Keratinocyte (primary cell): Measurements from ENCODE around the gene GPC4. TPM values are rescaled to one million over a fixed set of nuclear protein-coding genes. Genes with fewer than 3 reads are reported as not detected.

Experiments used
- DNase-seq: peaks from one replicate; pipeline ENCODE4 v3.0.0-alpha.2; 2011; ENCODE audit warnings: low read depth, missing footprints, low spot score
- FAIRE-seq: peaks from 2 replicates; lab custom pipeline; 2011; peaks lifted over from hg19 to GRCh38; lab: Jason Lieb, UNC
- H2AFZ ChIP-seq: 2 replicates; pipeline ENCODE4 v1.6.0; 2012; ENCODE audit warnings: low read length, control low read depth, inconsistent platforms; ENCODE audit not compliant: control insufficient read depth
- H3K27ac ChIP-seq: 2 replicates; pipeline ENCODE4 v1.5.1; 2011; ENCODE audit warnings: low read length; ENCODE audit not compliant: control insufficient read depth, insufficient read depth
- H3K27me3 ChIP-seq: 3 replicates; pipeline ENCODE4 v1.6.0; 2011; ENCODE audit warnings: low read length; ENCODE audit not compliant: control insufficient read depth, insufficient read depth; ENCODE audit errors: extremely low read depth
- H3K36me3 ChIP-seq, 2 experiments: 2 replicates in 1 of 2; 3 replicates in 1 of 2; pipeline ENCODE4 v1.5.1; 2011; ENCODE audit warnings: low read length in 2 of 2, mild to moderate bottlenecking in 1 of 2; ENCODE audit not compliant: control insufficient read depth in 2 of 2, insufficient read depth in 2 of 2; ENCODE audit errors: extremely low read depth in 1 of 2
- H3K4me1 ChIP-seq: 3 replicates; pipeline ENCODE4 v1.5.1; 2011; ENCODE audit warnings: low read length; ENCODE audit not compliant: control insufficient read depth, insufficient read depth; ENCODE audit errors: extremely low read depth
- H3K4me2 ChIP-seq: 3 replicates; pipeline ENCODE4 v1.6.0; 2011; ENCODE audit warnings: low read depth, low read length; ENCODE audit not compliant: control insufficient read depth, insufficient read depth; ENCODE audit errors: extremely low read depth
- H3K4me3 ChIP-seq, 3 experiments: fragments of 200-600 bp in 1 of 3; sonication (generic) in 1 of 3; 2 replicates in 2 of 3; 3 replicates in 1 of 3; pipeline ENCODE4 v1.5.1; 2011 to 2016; ENCODE audit warnings: low read length in 3 of 3, mild to moderate bottlenecking in 3 of 3, control low read depth in 2 of 3, inconsistent platforms in 1 of 3, low read depth in 1 of 3, mixed read lengths in 1 of 3, mixed run types in 1 of 3, moderate library complexity in 1 of 3; ENCODE audit not compliant: control insufficient read depth in 2 of 3, insufficient read depth in 2 of 3; ENCODE audit errors: extremely low read depth in 1 of 3
- H3K79me2 ChIP-seq: 2 replicates; pipeline ENCODE4 v1.6.0; 2012; ENCODE audit warnings: low read length; ENCODE audit not compliant: control insufficient read depth, insufficient read depth
- H3K9ac ChIP-seq: 3 replicates; pipeline ENCODE4 v1.6.0; 2011; ENCODE audit warnings: low read length; ENCODE audit not compliant: control insufficient read depth, insufficient read depth; ENCODE audit errors: extremely low read depth
- H3K9me1 ChIP-seq: 3 replicates; pipeline ENCODE4 v1.6.0; 2011; ENCODE audit warnings: low read length; ENCODE audit not compliant: control insufficient read depth, insufficient read depth; ENCODE audit errors: extremely low read depth
- H3K9me3 ChIP-seq: 2 replicates; pipeline ENCODE4 v1.5.1; 2012; ENCODE audit warnings: low read depth, low read length; ENCODE audit not compliant: control insufficient read depth
- H4K20me1 ChIP-seq: 3 replicates; pipeline ENCODE4 v1.6.0; 2011; ENCODE audit warnings: low read length; ENCODE audit not compliant: control insufficient read depth, insufficient read depth; ENCODE audit errors: extremely low read depth
- EZH2 ChIP-seq: IDR thresholded peaks from one replicate; pipeline ENCODE4 v1.6.1; 2012; ENCODE audit warnings: inconsistent platforms, mild to moderate bottlenecking, low read length, moderate library complexity
- dilution Hi-C: fragments of 300-500 bp; cut with MboI; formaldehyde crosslinking; loops from one replicate; pipeline ENCODE4 v1.7.0; 2020; ENCODE audit warnings: low sequenced_read_pairs; ENCODE audit not compliant: extremely low pct_ligation_motif_present
- polyA plus RNA-seq, 5 experiments: library from polyadenylated mRNA; depleted of rRNA in 3 of 5; stranded (reverse) in 3 of 5; stranded (forward) in 1 of 5; unstranded in 1 of 5; fragments of >200 nt; gene quantifications; 1 replicate in 1 of 5; 2 replicates in 3 of 5; 3 replicates in 1 of 5; pipeline versions ENCODE4 v1.2.1 to v1.2.3, GENCODE V29; 2011 to 2012; ENCODE audit warnings: missing spikeins in 2 of 5, low read depth in 1 of 5, low replicate concordance in 1 of 5
- TF ChIP-seq, protein P1 (sequence below), 3 experiments: IDR thresholded peaks in 1 of 3; conservative IDR thresholded peaks in 1 of 3; optimal IDR thresholded peaks in 1 of 3; 2 replicates in 2 of 3; 3 replicates in 1 of 3; pipeline versions ENCODE3 to v1.5.1; 2011; ENCODE audit warnings: low read length in 3 of 3, mild to moderate bottlenecking in 3 of 3, moderate library complexity in 2 of 3, control low read depth in 1 of 3, inconsistent platforms in 1 of 3; ENCODE audit not compliant: insufficient read depth in 2 of 3; ENCODE audit errors: extremely low read depth in 1 of 3

Gene GPC4
- polyA plus RNA-seq, 1 donor (not counting 4 experiments of a cell fraction or from before 2014, with no cell fraction given): 0.76 TPM

GRCh38 chrX:133373386-133374079 is 41.8 kb downstream of the GPC4 start:
- Histone ChIP-seq H4K20me1 (no peaks in the 10 kb centered on the region), H3K9me1 (no peaks in the 10 kb centered on the region), H3K36me3 (no peaks in the 10 kb centered on the region), H3K79me2 (no peaks in the 10 kb centered on the region), H3K4me1 (no peaks in the 10 kb centered on the region), H3K4me3 (no peak overlapping the region), H3K9ac (no peak overlapping the region), H3K4me2 (no peak overlapping the region), H3K27ac (no peak overlapping the region), H3K9me3 (no peaks in the 10 kb centered on the region), H2AFZ (no peak overlapping the region), H3K27me3 (no peaks in the 10 kb centered on the region)
- DNase-seq (no peak), FAIRE-seq (no peak)
- dilution Hi-C loops: no loop called here
- TF ChIP-seq EZH2: no peak
- TF ChIP-seq, protein P1, sequence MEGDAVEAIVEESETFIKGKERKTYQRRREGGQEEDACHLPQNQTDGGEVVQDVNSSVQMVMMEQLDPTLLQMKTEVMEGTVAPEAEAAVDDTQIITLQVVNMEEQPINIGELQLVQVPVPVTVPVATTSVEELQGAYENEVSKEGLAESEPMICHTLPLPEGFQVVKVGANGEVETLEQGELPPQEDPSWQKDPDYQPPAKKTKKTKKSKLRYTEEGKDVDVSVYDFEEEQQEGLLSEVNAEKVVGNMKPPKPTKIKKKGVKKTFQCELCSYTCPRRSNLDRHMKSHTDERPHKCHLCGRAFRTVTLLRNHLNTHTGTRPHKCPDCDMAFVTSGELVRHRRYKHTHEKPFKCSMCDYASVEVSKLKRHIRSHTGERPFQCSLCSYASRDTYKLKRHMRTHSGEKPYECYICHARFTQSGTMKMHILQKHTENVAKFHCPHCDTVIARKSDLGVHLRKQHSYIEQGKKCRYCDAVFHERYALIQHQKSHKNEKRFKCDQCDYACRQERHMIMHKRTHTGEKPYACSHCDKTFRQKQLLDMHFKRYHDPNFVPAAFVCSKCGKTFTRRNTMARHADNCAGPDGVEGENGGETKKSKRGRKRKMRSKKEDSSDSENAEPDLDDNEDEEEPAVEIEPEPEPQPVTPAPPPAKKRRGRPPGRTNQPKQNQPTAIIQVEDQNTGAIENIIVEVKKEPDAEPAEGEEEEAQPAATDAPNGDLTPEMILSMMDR (optimal IDR thresholded peaks at IDR 0.05 in 1 of 3, IDR thresholded peaks at IDR 0.05 in 1 of 3, conservative IDR thresholded peaks at IDR 0.05 in 1 of 3; ENCODE audit: extremely low read depth in 1 of 3, insufficient read depth in 2 of 3, low read length in 3 of 3): no peak

GRCh38 chrX:133370696-133371275 is 44.5 kb downstream of the GPC4 start:
- dilution Hi-C loops: no loop called here
- Histone ChIP-seq H3K79me2 (no peaks in the 10 kb centered on the region), H3K4me1 (no peaks in the 10 kb centered on the region), H2AFZ (no peak overlapping the region), H3K4me2 (no peak overlapping the region), H4K20me1 (no peaks in the 10 kb centered on the region), H3K27me3 (no peaks in the 10 kb centered on the region), H3K4me3 (no peak overlapping the region), H3K27ac (no peak overlapping the region), H3K9ac (no peak overlapping the region), H3K36me3 (no peaks in the 10 kb centered on the region), H3K9me3 (no peaks in the 10 kb centered on the region), H3K9me1 (no peaks in the 10 kb centered on the region)
- DNase-seq (no peak), FAIRE-seq (no peak)
- no peak for TF ChIP-seq EZH2
- TF ChIP-seq, protein P1 (optimal IDR thresholded peaks at IDR 0.05 in 1 of 3, IDR thresholded peaks at IDR 0.05 in 1 of 3, conservative IDR thresholded peaks at IDR 0.05 in 1 of 3; ENCODE audit: extremely low read depth in 1 of 3, insufficient read depth in 2 of 3, low read length in 3 of 3): no peak
